NCI-H1092 (cell line): ENCODE data around the gene STEAP2.
"Not testable (repeated sequence)": the region's sequence is repeated elsewhere in the genome, so short reads cannot be mapped to it uniquely, and the experiment has no call there.

Experiments
- DNase-seq: peaks from one replicate; lab custom pipeline; 2025; lab: John Stamatoyannopoulos, UW

STEAP2 gene

DNA sequence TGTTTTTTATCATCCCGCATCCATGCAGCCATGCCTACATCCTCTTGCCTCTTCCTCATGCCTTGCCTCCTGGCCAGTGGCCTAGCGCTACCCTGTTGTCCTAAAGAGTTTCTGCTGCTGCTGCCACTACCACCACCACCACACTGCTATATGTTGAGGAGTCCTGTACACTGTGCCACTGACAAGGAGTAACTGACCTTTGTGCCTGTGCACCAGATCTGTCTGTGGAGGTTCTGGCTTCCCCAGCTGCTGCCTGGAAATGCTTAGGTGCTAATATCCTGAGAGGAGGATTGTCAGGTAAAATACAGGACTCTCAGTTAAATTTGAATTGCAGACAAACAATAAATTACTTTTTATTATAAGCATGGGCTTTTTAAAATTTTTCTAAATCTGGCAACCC, 26.5 kb downstream of the STEAP2 start:
- DNase-seq, result no peak

- DNase-seq, result no peak
These were observed 27.0 kb downstream of the STEAP2 start for GRCh38 chr7:90238583-90238982.

- no peak for DNase-seq
These were observed 27.5 kb downstream of the STEAP2 start for GRCh38 chr7:90239050-90239449.

- no peak for DNase-seq
These were observed 28.2 kb downstream of the STEAP2 start for GRCh38 chr7:90239625-90240228.

DNA sequence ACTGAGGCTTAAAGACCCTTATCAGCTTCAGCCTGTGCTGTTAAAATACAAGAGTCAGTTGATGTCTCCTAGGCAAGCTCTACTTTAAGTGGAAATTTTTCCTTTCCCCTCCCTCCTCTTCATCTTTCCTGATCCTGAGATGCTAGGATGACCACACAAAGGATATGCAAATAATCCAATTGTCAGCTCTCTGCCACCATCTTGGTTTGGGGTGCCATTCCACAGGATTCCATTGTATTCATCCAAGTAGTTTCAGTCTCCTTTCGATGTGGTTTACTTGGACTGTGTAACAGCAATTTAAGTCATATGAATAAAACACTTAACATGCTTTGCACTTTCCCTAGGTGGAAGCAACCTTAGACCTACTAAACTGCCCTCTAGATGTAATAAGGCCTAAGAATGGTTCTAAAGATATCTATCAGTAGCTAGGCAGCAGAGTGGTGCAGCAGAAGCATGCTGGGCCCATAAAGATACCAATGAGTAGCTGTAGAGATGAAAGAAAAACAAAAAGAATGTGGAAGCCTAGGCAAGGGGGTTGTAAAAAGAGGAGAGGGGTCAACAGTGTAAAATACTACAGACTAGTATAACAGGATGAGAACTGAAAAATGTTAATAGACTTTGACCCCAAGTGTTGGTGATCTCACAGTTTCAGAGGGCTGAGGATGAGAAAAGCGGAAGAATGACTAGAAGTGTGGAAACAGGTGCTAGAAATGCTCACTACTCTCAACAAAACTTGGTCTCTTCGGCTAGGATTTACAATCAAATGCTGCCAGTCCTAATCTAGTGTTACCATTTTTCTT, 31.0 kb downstream of the STEAP2 start:
- DNase-seq, result no peak

DNA sequence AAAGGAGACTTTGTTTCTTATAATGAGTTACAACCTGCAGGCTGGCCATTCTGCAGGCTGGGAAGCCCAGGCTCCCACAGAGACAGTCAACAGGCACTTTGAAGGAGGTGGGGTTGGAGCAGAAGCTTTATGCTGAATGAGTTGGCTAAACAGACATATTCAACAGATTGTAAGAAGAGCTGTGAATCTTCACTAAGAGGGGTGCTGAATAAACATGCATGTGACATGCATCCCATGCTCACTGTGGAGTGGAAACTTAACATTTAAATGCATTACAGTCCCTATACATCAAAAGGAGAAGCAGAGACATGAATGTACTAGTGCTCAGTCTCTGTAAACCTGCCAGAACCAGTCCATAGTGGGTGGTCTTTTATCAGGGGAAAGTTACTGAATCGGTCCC, 32.0 kb downstream of the STEAP2 start:
- DNase-seq, result no peak

DNA sequence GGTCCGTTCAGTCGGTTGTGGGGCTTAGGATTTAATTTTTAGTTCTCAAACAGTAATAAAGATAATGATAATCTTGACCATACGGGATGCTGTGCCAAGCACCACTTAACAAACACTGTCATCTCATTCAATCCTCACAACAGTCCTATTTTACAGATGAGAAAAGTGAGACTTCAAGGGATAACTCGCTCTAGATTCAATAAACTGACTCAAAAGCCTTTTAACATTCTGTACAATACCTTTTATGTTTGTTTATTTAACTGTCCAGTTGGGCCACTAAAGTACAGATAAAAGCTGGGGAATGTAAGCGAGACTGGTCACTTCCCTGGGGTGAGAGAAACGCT, 33.0 kb downstream of the STEAP2 start:
- no peak for DNase-seq

GRCh38 chr7:90244909-90245851, 33.6 kb downstream of the STEAP2 start, which contains the start of gene CFAP69:
Gene CFAP69, plus strand, starts transcription at chr7:90245174. Its CDS starts 251 bp downstream, at chr7:90245425.
- DNase-seq, result peak; percentile 63

DNA sequence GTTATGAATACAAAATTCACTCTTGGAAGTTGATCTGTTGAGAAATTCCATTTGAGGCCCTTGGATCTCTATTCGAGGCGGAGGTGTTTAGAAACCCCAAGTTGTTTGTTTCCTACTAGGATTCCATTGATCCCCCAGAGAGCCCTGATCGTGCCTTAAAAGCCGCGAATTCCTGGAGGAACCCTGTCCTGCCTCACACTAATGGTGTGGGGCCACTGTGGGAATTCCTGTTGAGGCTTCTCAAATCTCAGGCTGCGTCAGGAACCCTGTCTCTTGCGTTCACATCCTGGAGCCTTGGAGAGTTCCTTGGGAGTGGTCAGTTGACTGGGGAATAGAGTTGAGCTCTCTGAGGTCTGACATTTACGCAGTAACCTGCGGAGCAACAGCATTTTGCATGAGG, 34.6 kb downstream of the STEAP2 start:
- no peak for DNase-seq

DNA sequence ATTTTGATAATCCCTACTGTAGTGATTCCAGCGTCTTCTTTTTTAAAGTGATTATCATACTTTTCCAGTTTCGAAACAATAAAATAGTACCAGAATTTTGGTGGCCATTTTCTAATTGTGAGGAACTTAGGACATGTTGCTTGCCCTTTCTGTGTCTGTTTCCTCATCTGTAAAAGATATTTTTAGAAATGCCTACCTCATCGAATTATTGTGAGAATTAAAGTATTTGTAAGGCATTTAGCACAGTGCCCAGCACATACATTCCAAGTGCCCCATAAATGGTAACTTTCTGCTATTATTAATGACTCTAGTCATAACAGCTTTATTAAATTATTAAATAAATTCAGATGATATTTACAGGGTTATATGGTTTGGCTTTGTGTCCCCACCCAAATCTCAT, 37.2 kb downstream of the STEAP2 start:
- no peak for DNase-seq

GRCh38 chr7:90250601-90251303, 39.2 kb downstream of the STEAP2 start:
- DNase-seq, result no peak

- DNase-seq, result no peak
These were observed 39.7 kb downstream of the STEAP2 start for GRCh38 chr7:90251304-90251635.

GRCh38 chr7:90256011-90256410, 44.5 kb downstream of the STEAP2 start:
- not testable (repeated sequence) for DNase-seq

DNA sequence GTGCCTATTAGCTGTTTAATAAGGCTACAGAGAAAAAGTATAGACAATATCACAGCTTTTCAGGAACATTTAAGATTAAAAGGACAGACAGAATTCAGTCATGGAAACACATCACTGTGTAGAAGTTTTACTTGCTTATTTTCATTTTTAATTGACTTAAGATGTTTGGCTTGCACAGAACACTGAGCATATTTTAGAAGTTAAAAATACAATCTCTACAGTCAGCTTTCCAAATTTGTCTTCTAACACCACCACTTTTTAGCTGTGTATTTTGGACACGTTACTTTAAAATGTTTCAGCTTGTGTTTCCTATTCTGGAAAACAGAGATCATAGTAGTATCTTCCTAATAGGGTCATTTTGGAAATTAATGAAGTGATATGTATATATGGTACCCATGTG, 45.2 kb downstream of the STEAP2 start:
- DNase-seq, result no peak

DNA sequence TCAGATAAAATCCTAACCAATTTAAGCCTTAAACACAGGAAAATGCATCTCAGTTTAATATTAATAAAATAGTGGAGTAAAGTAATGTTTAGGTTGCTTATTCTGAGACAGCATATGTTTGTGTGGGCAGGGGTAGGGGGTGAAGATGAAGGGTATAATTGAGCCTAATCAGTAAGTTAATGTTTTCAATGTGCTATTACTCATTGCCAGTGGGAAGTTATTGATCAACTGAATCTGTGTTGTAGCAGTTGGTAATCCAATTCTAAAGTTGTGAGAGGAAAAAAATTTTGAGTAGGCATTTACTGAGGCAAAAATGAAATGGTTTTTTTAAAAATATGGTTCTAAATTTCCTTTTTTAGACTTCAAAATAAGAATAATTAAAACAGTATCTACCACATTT, 49.9 kb downstream of the STEAP2 start:
- DNase-seq, result no peak

- peak; percentile 7 for DNase-seq
These were observed 50.9 kb downstream of the STEAP2 start for GRCh38 chr7:90262438-90262837.

- no peak for DNase-seq
These were observed 55.3 kb downstream of the STEAP2 start for GRCh38 chr7:90266808-90267207.

- DNase-seq, result no peak
These were observed 55.8 kb downstream of the STEAP2 start for GRCh38 chr7:90267263-90267858.

- DNase-seq, result no peak
These were observed 57.6 kb downstream of the STEAP2 start for GRCh38 chr7:90269163-90269562.

DNA sequence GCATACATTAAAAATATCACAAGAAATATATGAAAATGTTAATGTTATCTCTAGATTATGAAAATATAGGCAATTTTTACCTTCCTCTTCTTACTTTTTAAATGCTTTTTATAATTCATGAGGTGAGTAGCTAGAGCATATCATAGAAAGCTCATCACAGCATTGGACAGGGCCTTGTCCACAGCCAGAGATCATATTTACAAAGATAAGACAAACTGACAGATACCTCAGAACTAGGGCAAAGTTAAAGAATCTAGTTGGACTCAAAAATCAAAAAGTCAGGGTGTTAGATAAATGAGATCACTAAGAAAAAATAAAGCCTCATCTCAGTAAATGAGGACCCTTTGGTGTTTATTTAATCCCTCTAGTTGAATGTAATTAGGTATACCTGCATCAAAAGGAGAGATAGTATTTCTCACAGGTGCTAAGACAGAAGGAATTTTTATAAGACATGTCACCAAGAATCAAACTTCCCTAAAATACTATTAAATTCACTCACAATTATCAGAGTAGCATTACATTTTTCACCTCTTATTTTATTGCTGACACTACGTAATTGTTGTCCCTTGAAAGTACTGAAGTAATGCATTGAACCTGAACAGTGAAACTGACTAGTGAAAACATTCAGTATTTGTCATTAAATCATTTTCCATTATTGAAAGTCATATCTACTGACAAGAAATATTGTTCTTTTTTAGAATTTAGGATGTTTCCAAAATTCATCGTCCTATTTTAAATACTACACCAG, 59.1 kb downstream of the STEAP2 start:
- no peak for DNase-seq

GRCh38 chr7:90271753-90272152, 60.2 kb downstream of the STEAP2 start:
- no peak for DNase-seq
